ENCODE measurements around the gene TFAP2B.

Gene TFAP2B

GRCh38 chr6:50804283-50804682 lies 14.4 kb upstream of the TFAP2B start:
- H3K4me3 ChIP-seq (ENCODE audit: low read length), result no peak overlapping the region
- no peak for TF ChIP-seq CTCF (conservative IDR thresholded peaks at IDR 0.05; ENCODE audit: low read length)
- no peak for DNase-seq (ENCODE audit: low read depth)

- no peak overlapping the region for H3K4me3 ChIP-seq (ENCODE audit: low read length)
- no peak for TF ChIP-seq CTCF (conservative IDR thresholded peaks at IDR 0.05; ENCODE audit: low read length)
- DNase-seq (ENCODE audit: low read depth), result no peak
Measured at GRCh38 chr6:50807035-50807434, 11.6 kb upstream of the TFAP2B start.

GRCh38 chr6:50815436-50816114 lies 3.1 kb upstream of the TFAP2B start:
- TF ChIP-seq CTCF (conservative IDR thresholded peaks at IDR 0.05; ENCODE audit: low read length), result peak; percentile 60
- peak overlapping the region; percentile 66 for H3K4me3 ChIP-seq (ENCODE audit: low read length)
- DNase-seq (ENCODE audit: low read depth), result peak; percentile 14

GRCh38 chr6:50816115-50816675 lies 2.5 kb upstream of the TFAP2B start:
- DNase-seq (ENCODE audit: low read depth), result peak; percentile 59
- TF ChIP-seq CTCF (conservative IDR thresholded peaks at IDR 0.05; ENCODE audit: low read length), result peak; percentile 90
- H3K4me3 ChIP-seq (ENCODE audit: low read length), result peak overlapping the region; percentile 66

GRCh38 chr6:50816947-50817645 lies 1.6 kb upstream of the TFAP2B start:
- TF ChIP-seq CTCF (conservative IDR thresholded peaks at IDR 0.05; ENCODE audit: low read length), result no peak
- DNase-seq (ENCODE audit: low read depth), result no peak
- H3K4me3 ChIP-seq (ENCODE audit: low read length), result no peak overlapping the region

GRCh38 chr6:50817646-50817950 lies 1.1 kb upstream of the TFAP2B start:
- no peak for TF ChIP-seq CTCF (conservative IDR thresholded peaks at IDR 0.05; ENCODE audit: low read length)
- DNase-seq (ENCODE audit: low read depth), result no peak
- no peak overlapping the region for H3K4me3 ChIP-seq (ENCODE audit: low read length)

- no peak overlapping the region for H3K4me3 ChIP-seq (ENCODE audit: low read length)
- no peak for DNase-seq (ENCODE audit: low read depth)
- no peak for TF ChIP-seq CTCF (conservative IDR thresholded peaks at IDR 0.05; ENCODE audit: low read length)
Measured at GRCh38 chr6:50818020-50818419, 651 bp upstream of the TFAP2B start.

All from AG10803 (cell line).